ENCODE measurements around the gene DGKB. TPM values are rescaled to one million over a fixed set of nuclear protein-coding genes. Genes with fewer than 3 reads are reported as not detected.

Gene DGKB
- total and polyA plus RNA-seq, 2 of the 8 experiments (the other 6 are each of a cell fraction or from before 2014, with no cell fraction given), result 1.9 to 2.6 TPM

GRCh38 chr7:14817829-14818614 lies 84.5 kb downstream of the DGKB start:
- H3K23ac ChIP-seq (ENCODE audit: insufficient read length), result no peak overlapping the region
- H3K9me3 ChIP-seq (ENCODE audit: insufficient read depth in 2 of 2, low read depth in 1 of 2, low read length in 1 of 2), result no peaks in the 10 kb centered on the region
- H3K4ac ChIP-seq (replicated peaks; ENCODE audit: insufficient read length, low read depth, low read length), result no peak overlapping the region
- no peaks in the 10 kb centered on the region for H4K20me1 ChIP-seq (replicated peaks in 1 of 2; ENCODE audit: control insufficient read depth in 1 of 2, insufficient read depth in 2 of 2, low read length in 2 of 2)
- no peak overlapping the region for H3K4me2 ChIP-seq (ENCODE audit: insufficient read depth in 1 of 2, low read depth in 2 of 2, low read length in 2 of 2)
- no peaks in the 10 kb centered on the region for H3K27me3 ChIP-seq (replicated peaks in 1 of 4; ENCODE audit: control insufficient read depth in 3 of 4, extremely low read depth in 1 of 4, insufficient read depth in 3 of 4, low read length in 3 of 4)
- no peak overlapping the region for H2AK5ac ChIP-seq (ENCODE audit: low read depth, low read length)
- no peak overlapping the region for H2AFZ ChIP-seq (ENCODE audit: low read length)
- H2BK20ac ChIP-seq (ENCODE audit: low read length), result no peak overlapping the region
- no peaks in the 10 kb centered on the region for H3K23me2 ChIP-seq (ENCODE audit: low read depth, low read length)
- H3K79me2 ChIP-seq (ENCODE audit: control insufficient read depth in 1 of 2, insufficient read depth in 2 of 2, low read length in 2 of 2), result no peaks in the 10 kb centered on the region
- H3K14ac ChIP-seq (ENCODE audit: insufficient read length), result no peak overlapping the region
- no peak overlapping the region for H3K4me3 ChIP-seq (ENCODE audit: extremely low read depth in 1 of 4, insufficient read depth in 2 of 4, low read depth in 3 of 4, low read length in 4 of 4)
- H2BK12ac ChIP-seq (ENCODE audit: low read depth, low read length), result no peak overlapping the region
- H3K27ac ChIP-seq (ENCODE audit: low read depth, low read length), result no peak overlapping the region
- H3K18ac ChIP-seq (ENCODE audit: extremely low read depth, low read length), result no peak overlapping the region
- H2BK120ac ChIP-seq (replicated peaks; ENCODE audit: low read depth, low read length), result no peak overlapping the region
- no peaks in the 10 kb centered on the region for H3K4me1 ChIP-seq (replicated peaks in 1 of 4; ENCODE audit: control insufficient read depth in 3 of 4, insufficient read depth in 4 of 4, low read length in 3 of 4)
- CTCF ChIA-PET (ENCODE audit: partially characterized antibody), result no interaction called here
- no peak overlapping the region for H2BK15ac ChIP-seq (ENCODE audit: low read length)
- H3K9ac ChIP-seq (replicated peaks in 1 of 4; ENCODE audit: extremely low read depth in 1 of 4, low read depth in 3 of 4, low read length in 3 of 4), result no peak overlapping the region
- no peak overlapping the region for H4K8ac ChIP-seq (ENCODE audit: extremely low read depth, insufficient read depth, low read length)
- no peak overlapping the region for H4K5ac ChIP-seq (ENCODE audit: insufficient read length, low read depth, low read length)
- POLR2A ChIA-PET (ENCODE audit: partially characterized antibody), result no interaction called here
- no peaks in the 10 kb centered on the region for H3K79me1 ChIP-seq (ENCODE audit: low read depth, low read length)
- H2BK5ac ChIP-seq (ENCODE audit: low read depth, low read length), result no peak overlapping the region
- no peak overlapping the region for H3K56ac ChIP-seq (replicated peaks; ENCODE audit: insufficient read length, low read depth, low read length)
- no peaks in the 10 kb centered on the region for H3K36me3 ChIP-seq (ENCODE audit: control insufficient read depth in 2 of 4, insufficient read depth in 4 of 4, low read length in 3 of 4)
- DNase-seq (ENCODE audit: low read depth in 1 of 2, low spot score in 2 of 2) (no peak), FAIRE-seq (no peak)
- 83% methylated on average over 4 of the region's 4 CpGs; no CpG with 5 or more reads in 1 of the 2 experiments for WGBS, 2 experiments (ENCODE audit: extremely low coverage in 1 of 2, insufficient coverage in 1 of 2, insufficient read length in 1 of 2, insufficient replicate concordance in 2 of 2, low coverage in 1 of 2, low lambda C conversion rate in 2 of 2, missing lambda C conversion rate in 1 of 2)
- H4K91ac ChIP-seq (replicated peaks; ENCODE audit: insufficient read length, low read length), result no peak overlapping the region
- no peak for TF ChIP-seq EP300 (IDR thresholded peaks at IDR 0.05; ENCODE audit: borderline replicate concordance in 1 of 2, low read depth in 2 of 2, low read length in 2 of 2)
- TF ChIP-seq FOSL1 (IDR thresholded peaks at IDR 0.05; ENCODE audit: insufficient read depth, low read depth, low read length), result no peak
- TF ChIP-seq SP1 (IDR thresholded peaks at IDR 0.05; ENCODE audit: low read depth, low read length), result no peak
- TF ChIP-seq GTF2F1 (IDR thresholded peaks at IDR 0.05; ENCODE audit: borderline replicate concordance, low read depth, low read length), result no peak
- no peak for TF ChIP-seq CTBP2 (IDR thresholded peaks at IDR 0.05; ENCODE audit: borderline replicate concordance, insufficient read depth, insufficient read length, low read length)
- TF ChIP-seq BCL11A (IDR thresholded peaks at IDR 0.05; ENCODE audit: low read depth in 2 of 2, low read length in 2 of 2), result no peak
- no peak for TF ChIP-seq EGR1 (IDR thresholded peaks at IDR 0.05; ENCODE audit: borderline replicate concordance, low read depth, low read length)
- no peak for TF ChIP-seq KDM1A (IDR thresholded peaks at IDR 0.05; ENCODE audit: borderline replicate concordance, low read length)
- TF ChIP-seq TCF12 (IDR thresholded peaks at IDR 0.05; ENCODE audit: low read depth, low read length), result no peak
- TF ChIP-seq TAF7 (optimal IDR thresholded peaks at IDR 0.05; ENCODE audit: borderline replicate concordance, low read depth, low read length), result no peak

Measured in H1 (cell line).